T-cell (primary cell): ENCODE measurements around the gene ASB1. TPM values are rescaled to one million over a fixed set of nuclear protein-coding genes. Genes with fewer than 3 reads are reported as not detected.

Experiments
- ATAC-seq, 4 experiments: fragments of 200-7000 bp in 3 of 4; fragments of 150-1000 bp in 1 of 4; cut with Tn5 transposase; replicated peaks in 1 of 4; 1 replicate in 3 of 4; 2 replicates in 1 of 4; pipeline ENCODE4 v1.10.0; 2021; ENCODE audit warnings: moderate library complexity in 3 of 4, mild to moderate bottlenecking in 2 of 4, moderate number of reproducible peaks in 1 of 4
- CTCF ChIA-PET, 2 donors: fragments of 300-600 bp; sonication (Branson Sonifier 250); formaldehyde crosslinking; loops; one replicate each; lab custom pipeline; 2022; ENCODE audit warnings: antibody characterized with exemption in 2 of 2; lab: Charles Lee
- POLR2A ChIA-PET, 2 donors: fragments of 300-600 bp; sonication (Branson Sonifier 250); formaldehyde crosslinking; loops; one replicate each; lab custom pipeline; 2022; ENCODE audit warnings: antibody characterized with exemption in 2 of 2; lab: Charles Lee
- DNase-seq, 35 experiments: peaks; one replicate each; pipeline versions ENCODE4 v3.0.0 to v3.0.0-alpha.2; 2013 to 2023
- H3K27ac ChIP-seq: one replicate; pipeline ENCODE4 v1.5.1; 2013; ENCODE audit warnings: low read length
- H3K27me3 ChIP-seq, 2 experiments: replicated peaks in 1 of 2; 1 replicate in 1 of 2; 2 replicates in 1 of 2; pipeline versions ENCODE4 v1.6.1 to v1.7.0; 2013; ENCODE audit warnings: low read length in 1 of 2, mixed read lengths in 1 of 2; ENCODE audit not compliant: control insufficient read depth in 2 of 2, insufficient read depth in 2 of 2; ENCODE audit errors: extremely low read depth in 1 of 2
- H3K36me3 ChIP-seq, 2 donors: 1 replicate in 1 of 2; 2 replicates in 1 of 2; pipeline versions ENCODE4 v1.6.1 to v1.7.0; 2013; ENCODE audit warnings: low read length in 1 of 2; ENCODE audit not compliant: control insufficient read depth in 2 of 2, insufficient read depth in 1 of 2; ENCODE audit errors: extremely low read depth in 1 of 2
- H3K4me1 ChIP-seq, 2 experiments: 1 replicate in 1 of 2; 2 replicates in 1 of 2; pipeline versions ENCODE4 v1.6.1 to v1.7.0; 2013; ENCODE audit warnings: low read length in 2 of 2, mixed read lengths in 1 of 2; ENCODE audit not compliant: insufficient read depth in 2 of 2, control insufficient read depth in 1 of 2; ENCODE audit errors: extremely low read depth in 1 of 2
- H3K4me3 ChIP-seq, 2 donors: 1 replicate in 1 of 2; 2 replicates in 1 of 2; pipeline versions ENCODE4 v1.5.1 to v1.7.0; 2013; ENCODE audit warnings: mild to moderate bottlenecking in 2 of 2, low read length in 1 of 2, moderate library complexity in 1 of 2; ENCODE audit not compliant: control insufficient read depth in 1 of 2; ENCODE audit errors: extremely low read depth in 1 of 2
- H3K9me3 ChIP-seq: 2 replicates; pipeline ENCODE4 v1.7.0; 2013
- H3K27ac Mint-ChIP-seq, 2 donors: one replicate each; pipeline ENCODE4 v1.8.0; 2020 to 2021; ENCODE audit warnings: mild to moderate bottlenecking in 2 of 2, mixed read lengths in 2 of 2
- H3K27me3 Mint-ChIP-seq, 2 donors: one replicate each; pipeline ENCODE4 v1.8.0; 2021 to 2022; ENCODE audit warnings: mixed read lengths in 2 of 2
- H3K36me3 Mint-ChIP-seq: one replicate; pipeline ENCODE4 v1.8.0; 2021; ENCODE audit warnings: mixed read lengths
- H3K4me1 Mint-ChIP-seq, 3 donors: one replicate each; pipeline ENCODE4 v1.8.0; 2020 to 2022; ENCODE audit warnings: mixed read lengths in 3 of 3, mild to moderate bottlenecking in 1 of 3
- H3K4me3 Mint-ChIP-seq, 3 donors: one replicate each; pipeline ENCODE4 v1.8.0; 2020 to 2022; ENCODE audit warnings: mild to moderate bottlenecking in 3 of 3, mixed read lengths in 3 of 3, moderate library complexity in 3 of 3
- H3K9me3 Mint-ChIP-seq, 3 donors: one replicate each; pipeline ENCODE4 v1.8.0; 2020 to 2022; ENCODE audit warnings: mixed read lengths in 3 of 3
- WGBS: methylation state at CpG from one replicate; pipeline ENCODE4 v1.1.5; 2013; ENCODE audit warnings: missing lambda C conversion rate; ENCODE audit not compliant: insufficient coverage; 5-methylcytosine and 5-hydroxymethylcytosine counted together
- total RNA-seq, 35 experiments: library from RNA in 6 of 35; stranded (reverse) in 6 of 35; fragments of 120-200 nt in 1 of 35; gene quantifications; one replicate each; pipeline versions ENCODE4 v1.2.1 to v1.2.4 and lab custom pipeline; 2013 to 2026

The ASB1 gene
- total RNA-seq, 5 donors from 2014 or later (not counting 1 experiment from before 2014, with no cell fraction given) = 28.6 to 44.1 (median 42.3) TPM

GRCh38 chr2:238415036-238415764, 11.5 kb upstream of the ASB1 start:
- ATAC-seq (peak in 3 of 4 experiments; percentile 60 to 80 (median 75)), DNase-seq (peak in 3 of 35 experiments; percentile 10 to 16 (median 11))
- peaks cover 0 to 9% (median 8%) of the 10 kb centered on the region in 3 donors for H3K9me3 Mint-ChIP-seq
- H3K36me3 ChIP-seq = no peaks in the 10 kb centered on the region
- no peak overlapping the region for H3K27ac Mint-ChIP-seq
- no peaks in the 10 kb centered on the region for H3K27me3 Mint-ChIP-seq
- H3K9me3 ChIP-seq = no peaks in the 10 kb centered on the region
- ChIA-PET POLR2A (no interaction called here), CTCF (no interaction called here)
- 76% methylated on average over 7 of the region's 12 CpGs for WGBS
- peaks cover 4 to 8% (median 7%) of the 10 kb centered on the region in 3 donors for H3K4me1 Mint-ChIP-seq
- peaks cover 3 to 9% of the 10 kb centered on the region in 2 experiments for H3K4me1 ChIP-seq
- H3K27ac ChIP-seq = no peak overlapping the region
- H3K36me3 Mint-ChIP-seq = peaks cover 6% of the 10 kb centered on the region
- H3K27me3 ChIP-seq = no peaks in the 10 kb centered on the region
- no peak overlapping the region for H3K4me3 ChIP-seq
- H3K4me3 Mint-ChIP-seq = no peak overlapping the region

- WGBS = 100% methylated on average over 3 of the region's 5 CpGs
- H3K27ac Mint-ChIP-seq = no peak overlapping the region
- Histone ChIP-seq H3K4me3 (no peak overlapping the region), H3K27me3 (no peaks in the 10 kb centered on the region), H3K4me1 (peaks cover 3 to 9% of the 10 kb centered on the region in 2 experiments), H3K9me3 (no peaks in the 10 kb centered on the region), H3K36me3 (no peaks in the 10 kb centered on the region), H3K27ac (no peak overlapping the region)
- peaks cover 4 to 8% (median 7%) of the 10 kb centered on the region in 3 donors for H3K4me1 Mint-ChIP-seq
- no peak overlapping the region for H3K4me3 Mint-ChIP-seq
- DNase-seq = no peak
- H3K9me3 Mint-ChIP-seq = peaks cover 0 to 9% (median 8%) of the 10 kb centered on the region in 3 donors
- ATAC-seq = no peak
- ChIA-PET POLR2A (no interaction called here), CTCF (no interaction called here)
- H3K27me3 Mint-ChIP-seq = no peaks in the 10 kb centered on the region
- peaks cover 6% of the 10 kb centered on the region for H3K36me3 Mint-ChIP-seq
These were observed 10.8 kb upstream of the ASB1 start for GRCh38 chr2:238415893-238416292.

DNA sequence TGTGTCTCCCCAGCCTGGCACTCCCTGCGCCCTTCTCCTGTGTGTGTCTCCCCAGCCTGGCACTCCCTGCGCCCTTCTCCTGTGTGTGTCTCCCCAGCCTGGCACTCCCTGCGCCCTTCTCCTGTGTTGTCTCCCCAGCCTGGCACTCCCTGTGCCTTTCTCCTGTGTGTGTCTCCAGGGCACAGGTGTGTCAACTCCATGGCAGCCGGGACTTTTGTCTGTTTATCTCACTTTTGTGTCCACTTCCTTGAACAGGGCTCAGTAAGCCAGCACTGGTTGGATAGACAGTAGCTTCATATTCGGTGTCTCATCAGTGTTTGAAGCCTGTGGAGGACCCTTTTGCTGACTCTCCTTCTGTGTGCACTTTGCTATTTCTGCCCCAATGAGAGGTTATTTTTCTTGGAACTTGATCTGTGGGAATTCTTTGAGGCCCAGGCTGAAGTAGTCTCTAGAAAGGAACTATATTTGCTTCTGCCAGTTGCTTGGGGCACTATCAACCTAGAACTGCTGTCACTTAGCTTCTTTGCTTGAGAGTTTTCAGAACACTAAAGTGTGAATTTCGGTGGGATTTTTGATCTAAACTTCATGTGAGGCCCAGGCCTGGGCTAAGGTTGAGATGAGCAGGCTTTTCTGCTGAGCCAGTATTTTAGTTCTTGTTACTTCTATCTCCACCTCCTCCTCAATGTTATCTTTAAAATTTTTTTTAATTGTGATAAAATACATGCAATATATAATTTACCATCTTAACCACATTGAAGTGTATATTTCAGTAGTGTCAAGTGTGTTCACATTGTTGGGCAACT, 8.3 kb upstream of the ASB1 start:
- Mint-ChIP-seq H3K9me3 (peaks cover 0 to 9% (median 8%) of the 10 kb centered on the region in 3 donors), H3K27me3 (no peaks in the 10 kb centered on the region), H3K27ac (no peak overlapping the region), H3K36me3 (peaks cover 6% of the 10 kb centered on the region), H3K4me3 (no peak overlapping the region), H3K4me1 (peaks cover 4 to 8% (median 7%) of the 10 kb centered on the region in 3 donors)
- no peaks in the 10 kb centered on the region for H3K9me3 ChIP-seq
- ATAC-seq (no peak), DNase-seq (no peak)
- WGBS = 76% methylated on average over 3 of the region's 6 CpGs
- ChIA-PET POLR2A (no interaction called here), CTCF (no interaction called here)
- no peak overlapping the region for H3K4me3 ChIP-seq
- H3K27me3 ChIP-seq = no peaks in the 10 kb centered on the region
- no peaks in the 10 kb centered on the region for H3K36me3 ChIP-seq
- H3K4me1 ChIP-seq = peaks cover 3 to 9% of the 10 kb centered on the region in 2 experiments
- no peak overlapping the region for H3K27ac ChIP-seq

DNA sequence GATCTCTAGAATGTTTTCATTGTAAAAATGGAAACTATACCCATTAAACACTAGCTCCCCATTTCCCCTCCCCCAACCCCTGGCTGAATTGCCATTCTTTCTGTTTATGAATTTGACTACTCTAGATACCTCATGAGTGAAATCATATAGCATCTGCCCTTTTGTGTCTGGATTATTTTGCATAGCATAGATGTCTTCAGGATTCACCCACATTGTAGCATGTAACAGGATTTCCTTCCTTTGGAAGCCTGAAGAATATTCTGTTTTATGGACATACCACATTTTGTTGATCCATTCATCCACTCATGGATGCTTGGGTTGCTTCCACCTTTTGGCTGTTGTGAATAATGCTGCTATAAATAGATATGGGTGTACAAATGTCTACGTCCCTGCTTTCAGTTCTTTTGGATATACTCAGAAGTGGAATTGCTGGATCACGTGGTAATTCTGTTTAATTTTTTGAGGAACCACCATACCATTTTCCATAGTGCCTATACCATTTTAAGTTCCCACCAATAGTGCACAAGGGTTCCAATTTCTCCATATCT, 7.7 kb upstream of the ASB1 start:
- peaks cover 3 to 9% of the 10 kb centered on the region in 2 experiments for H3K4me1 ChIP-seq
- H3K4me1 Mint-ChIP-seq = peaks cover 4 to 8% (median 7%) of the 10 kb centered on the region in 3 donors
- WGBS = no CpG with 5 or more reads among the region's 2 CpGs
- H3K36me3 ChIP-seq = no peaks in the 10 kb centered on the region
- H3K27me3 ChIP-seq = no peaks in the 10 kb centered on the region
- ChIA-PET CTCF (no interaction called here), POLR2A (no interaction called here)
- no peaks in the 10 kb centered on the region for H3K27me3 Mint-ChIP-seq
- no peak overlapping the region for H3K4me3 Mint-ChIP-seq
- peaks cover 6% of the 10 kb centered on the region for H3K36me3 Mint-ChIP-seq
- H3K4me3 ChIP-seq = no peak overlapping the region
- ATAC-seq (no peak), DNase-seq (no peak)
- no peaks in the 10 kb centered on the region for H3K9me3 ChIP-seq
- H3K27ac ChIP-seq = no peak overlapping the region
- no peak overlapping the region for H3K27ac Mint-ChIP-seq
- peaks cover 0 to 9% (median 8%) of the 10 kb centered on the region in 3 donors for H3K9me3 Mint-ChIP-seq

DNA sequence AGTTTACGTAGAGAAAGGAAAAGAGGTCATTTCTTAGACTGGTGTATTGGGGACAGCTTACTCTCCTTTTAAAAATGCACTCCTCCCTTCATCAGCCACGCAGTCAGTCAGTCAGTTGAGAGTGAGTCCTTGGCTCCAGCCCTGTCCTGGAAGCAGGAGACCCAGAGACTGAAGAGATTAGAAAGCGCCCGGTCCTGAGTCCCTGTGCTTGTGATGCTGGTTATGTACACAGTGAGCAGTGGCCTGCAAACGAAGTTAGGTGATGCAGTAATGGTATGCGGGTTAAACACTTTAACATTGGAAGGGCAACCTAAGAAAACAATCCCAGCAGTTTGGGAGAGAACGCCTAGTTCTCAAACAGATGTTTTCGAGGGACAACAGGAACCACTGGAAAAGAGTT, 6.3 kb upstream of the ASB1 start:
- peaks cover 0 to 9% (median 8%) of the 10 kb centered on the region in 3 donors for H3K9me3 Mint-ChIP-seq
- peaks cover 2 to 4% (median 4%) of the 10 kb centered on the region in 3 donors for H3K4me1 Mint-ChIP-seq
- Histone ChIP-seq H3K4me3 (no peak overlapping the region), H3K9me3 (no peaks in the 10 kb centered on the region), H3K27ac (no peak overlapping the region), H3K36me3 (no peaks in the 10 kb centered on the region), H3K27me3 (no peaks in the 10 kb centered on the region), H3K4me1 (peaks cover 0 to 3% of the 10 kb centered on the region in 2 experiments)
- H3K4me3 Mint-ChIP-seq = no peak overlapping the region
- ATAC-seq (no peak), DNase-seq (no peak)
- H3K27ac Mint-ChIP-seq = no peak overlapping the region
- WGBS = 82% methylated on average over 3 of the region's 8 CpGs
- ChIA-PET POLR2A (no interaction called here), CTCF (interaction anchor here in 1 of 2 donors (0.7 kb wide), 1 partner anchor 281 kb away, joined by 4 read pairs; no protein-coding TSS in a partner anchor)
- H3K27me3 Mint-ChIP-seq = no peaks in the 10 kb centered on the region
- H3K36me3 Mint-ChIP-seq = peaks cover 6% of the 10 kb centered on the region
